NCI-H128 (cell line): ENCODE measurements around the gene UNKL.

Experiments
- DNase-seq: peaks from one replicate; lab custom pipeline; 2025; ENCODE audit not compliant: unreplicated experiment; lab: John Stamatoyannopoulos, UW

The UNKL gene

GRCh38 chr16:1313721-1314369, 100.7 kb downstream of the UNKL start:
- DNase-seq = no peak
